Stimulated activated CD4-positive, alpha-beta T cell treated with anti-CD3 and anti-CD28 coated beads, Interleukin-4, amount 100 ng/mL, for 4 hours (primary cell): Measurements from ENCODE around the gene SULT1C2.
"Not testable (repeated sequence)": the region's sequence is repeated elsewhere in the genome, so short reads cannot be mapped to it uniquely, and the experiment has no call there.

Experiments used
- DNase-seq, 2 experiments: peaks; one replicate each; pipeline ENCODE4 v3.0.0-alpha.2; 2020

Gene SULT1C2

DNA sequence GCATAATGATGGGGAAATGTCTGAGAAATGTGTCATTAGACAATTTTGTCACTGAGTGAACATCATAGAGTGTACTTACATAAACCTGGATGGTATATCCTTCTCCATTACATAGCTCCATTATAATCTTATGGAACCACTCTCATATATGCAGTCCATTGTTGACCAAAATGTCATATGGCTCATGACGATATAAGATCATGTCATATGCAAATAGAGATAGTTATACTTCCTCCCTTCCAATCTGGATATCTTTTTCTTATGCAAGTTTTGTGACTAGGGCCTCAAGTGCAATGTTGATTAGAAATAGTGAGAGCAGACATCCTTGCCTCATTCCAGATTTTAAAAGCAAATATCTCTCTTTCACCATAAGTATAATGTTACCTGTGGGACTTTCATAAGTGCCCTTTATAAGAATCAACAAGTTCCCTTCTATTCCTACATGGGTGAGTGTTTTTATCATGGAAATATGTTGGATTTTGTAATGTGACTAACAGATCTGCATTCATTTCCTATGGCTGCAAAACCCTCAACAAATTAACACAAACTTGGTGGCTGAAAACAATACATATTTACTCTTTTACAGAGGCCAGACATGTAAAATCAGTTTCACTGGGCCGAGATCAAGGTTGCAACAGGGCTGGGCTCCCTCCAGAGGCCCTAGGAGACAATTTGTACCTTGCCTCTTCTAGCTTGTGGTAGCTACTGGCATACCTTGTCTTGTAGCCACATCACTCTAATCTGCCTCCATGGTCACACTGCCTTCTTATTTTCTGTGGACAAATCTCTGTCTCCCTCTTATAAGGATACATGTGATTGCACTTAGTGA is 67.4 kb downstream of the SULT1C2 start:
- DNase-seq = no peak

DNA sequence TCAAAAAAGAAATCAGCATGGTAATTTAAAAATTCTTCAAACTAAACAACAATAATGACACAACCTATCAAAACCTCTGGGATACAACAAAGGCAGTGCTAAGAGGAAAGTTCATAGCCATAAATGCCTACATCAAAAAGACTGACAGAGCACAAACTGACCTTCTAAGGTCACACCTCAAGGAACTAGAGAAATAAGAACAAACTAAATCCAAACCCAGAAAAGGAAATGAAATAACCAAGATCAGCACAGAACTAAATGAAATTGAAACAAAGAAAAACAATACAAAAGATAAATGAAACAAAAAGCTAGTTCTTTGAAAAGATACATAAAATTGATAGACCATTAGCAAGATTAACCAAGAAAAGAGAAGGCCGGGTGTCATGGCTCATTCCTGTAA is 70.6 kb downstream of the SULT1C2 start:
- not testable (repeated sequence) for DNase-seq
